ENCODE data around the gene DIS3L2.

DIS3L2 gene

DNA sequence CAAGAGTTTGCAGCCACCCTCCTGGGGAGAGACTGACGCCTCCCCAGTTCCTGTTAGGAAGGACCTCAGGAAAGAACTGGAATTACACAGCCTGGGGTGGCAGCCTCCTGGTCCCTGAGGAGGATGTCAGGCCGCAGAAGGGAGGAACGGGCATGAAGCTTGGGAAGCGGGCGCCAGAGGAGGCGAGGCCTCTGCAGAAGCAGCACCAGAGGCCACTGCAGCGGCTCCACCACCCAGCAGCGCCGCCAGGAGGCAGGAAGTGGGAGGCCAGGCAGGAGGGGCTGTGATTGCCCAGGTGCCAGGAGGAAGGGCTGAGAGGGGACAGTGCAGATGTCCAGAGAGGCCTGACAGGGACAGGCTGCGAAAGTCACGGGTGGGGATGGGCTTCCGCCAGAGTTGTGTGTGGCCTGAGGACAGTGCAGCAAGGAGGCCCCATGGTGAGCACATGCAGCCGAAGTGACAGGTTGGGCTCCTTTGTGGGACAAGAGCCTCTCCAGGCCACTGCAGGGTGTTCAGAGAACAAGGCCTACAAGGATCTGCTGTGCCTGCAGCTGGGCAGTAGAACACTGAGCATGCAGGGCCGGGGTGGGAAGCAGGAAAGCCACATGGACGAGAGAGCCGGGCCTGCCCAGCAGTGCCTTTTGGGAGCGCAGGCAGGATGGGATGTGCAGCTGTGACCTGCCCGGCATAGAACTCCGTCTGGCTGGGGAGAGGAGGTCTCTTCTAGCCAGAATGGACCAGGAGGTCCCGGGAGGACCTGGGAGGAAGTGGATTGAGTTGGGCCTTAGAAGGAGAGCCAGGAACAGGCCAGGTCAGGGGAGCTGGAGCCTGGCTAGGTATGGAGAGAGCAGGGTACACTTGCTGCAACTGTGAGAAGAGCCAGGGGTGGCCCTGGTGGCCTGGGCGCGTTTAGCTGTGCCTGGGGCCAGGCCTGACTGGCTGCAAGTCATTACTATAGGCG, 377.9 kb downstream of the DIS3L2 start:
- peak; percentile 11 for DNase-seq

DNA sequence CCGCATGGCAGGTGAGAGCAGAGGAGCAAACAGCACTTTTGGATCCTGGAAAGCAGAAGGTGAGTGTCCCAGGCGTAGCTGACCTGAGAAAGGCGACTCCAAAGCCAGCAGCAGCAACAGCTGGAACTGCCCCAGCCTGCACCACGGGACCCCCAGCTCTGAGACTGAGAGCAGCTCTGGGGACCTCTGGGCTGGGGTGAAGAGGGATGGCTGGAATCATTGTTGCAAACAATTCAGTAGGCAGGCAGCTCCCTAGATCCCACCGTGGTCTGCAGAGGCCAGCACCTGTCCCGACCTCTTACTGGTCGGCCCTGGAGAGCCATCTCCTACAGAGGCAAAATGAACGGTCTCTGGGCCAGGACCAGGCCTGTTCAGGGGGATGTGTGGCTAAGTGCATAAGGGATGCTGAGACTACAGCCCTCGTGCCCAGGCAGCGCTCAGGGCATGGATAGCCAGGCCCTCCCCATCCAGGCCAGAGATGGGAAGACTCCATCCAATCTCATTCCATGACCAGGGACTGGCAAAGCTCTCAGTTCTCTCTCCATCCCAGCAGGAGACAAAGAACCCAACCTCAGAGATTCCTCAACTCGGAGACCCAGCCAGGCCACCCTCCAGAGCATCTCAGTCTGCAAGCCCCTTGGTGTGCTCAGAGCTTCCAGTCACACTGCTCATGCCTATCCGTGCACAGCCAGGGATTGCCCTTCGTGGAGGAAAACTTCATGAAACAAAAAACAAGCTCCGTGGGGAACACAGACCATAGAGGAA, 378.8 kb downstream of the DIS3L2 start:
- DNase-seq, result peak; percentile 1

DNA sequence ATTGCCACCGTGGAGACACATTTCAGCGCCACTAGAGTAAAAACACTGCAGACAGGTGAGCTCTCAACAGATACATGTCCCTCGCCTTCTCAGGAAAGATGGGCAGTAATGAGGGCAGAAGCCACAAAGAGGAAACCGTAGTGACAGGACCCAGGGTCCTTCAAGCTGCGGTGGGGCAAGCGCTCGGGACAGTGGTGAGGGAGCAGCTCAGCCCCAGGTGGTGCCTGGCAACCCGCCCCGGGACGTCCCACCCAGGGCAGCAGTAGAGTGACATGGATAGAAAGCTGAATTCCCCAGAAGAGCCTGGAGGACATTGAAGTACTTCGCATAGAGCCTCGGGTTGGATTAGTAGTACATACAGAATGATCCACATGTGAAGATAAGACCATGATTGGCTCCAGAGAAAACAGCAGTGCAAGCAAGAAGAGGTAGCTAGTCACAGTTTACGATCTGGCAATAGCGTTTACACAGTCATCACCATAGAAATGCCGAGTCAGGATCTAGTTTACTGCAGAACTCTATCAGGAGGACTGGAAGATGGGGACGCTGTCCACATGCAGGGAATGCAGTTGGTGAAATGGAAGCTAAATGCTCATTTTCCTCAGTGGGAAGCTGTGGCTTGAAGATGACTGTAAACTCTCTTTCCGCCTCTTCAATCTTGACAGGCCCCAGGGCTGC, 379.7 kb downstream of the DIS3L2 start:
- no peak for DNase-seq

DNA sequence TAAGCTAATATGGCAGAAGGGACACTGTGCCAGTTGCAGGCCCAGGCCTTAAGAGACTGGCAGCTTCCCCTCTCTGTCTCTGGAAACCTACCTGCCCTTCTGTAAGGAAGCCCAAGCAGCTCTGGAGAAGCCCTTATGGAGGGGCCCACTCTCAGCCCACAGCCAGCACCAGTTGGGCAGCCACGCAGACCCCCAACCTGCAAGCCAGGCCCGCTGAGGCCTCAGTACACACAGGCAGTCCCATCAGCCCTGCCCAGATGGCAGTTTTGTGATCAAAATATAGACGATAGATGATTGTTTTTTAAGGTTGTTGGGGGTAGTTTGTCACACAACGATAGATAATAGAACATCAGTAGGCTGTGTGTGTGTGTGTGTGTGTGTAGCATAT, 380.2 kb downstream of the DIS3L2 start:
- DNase-seq, result no peak

DNA sequence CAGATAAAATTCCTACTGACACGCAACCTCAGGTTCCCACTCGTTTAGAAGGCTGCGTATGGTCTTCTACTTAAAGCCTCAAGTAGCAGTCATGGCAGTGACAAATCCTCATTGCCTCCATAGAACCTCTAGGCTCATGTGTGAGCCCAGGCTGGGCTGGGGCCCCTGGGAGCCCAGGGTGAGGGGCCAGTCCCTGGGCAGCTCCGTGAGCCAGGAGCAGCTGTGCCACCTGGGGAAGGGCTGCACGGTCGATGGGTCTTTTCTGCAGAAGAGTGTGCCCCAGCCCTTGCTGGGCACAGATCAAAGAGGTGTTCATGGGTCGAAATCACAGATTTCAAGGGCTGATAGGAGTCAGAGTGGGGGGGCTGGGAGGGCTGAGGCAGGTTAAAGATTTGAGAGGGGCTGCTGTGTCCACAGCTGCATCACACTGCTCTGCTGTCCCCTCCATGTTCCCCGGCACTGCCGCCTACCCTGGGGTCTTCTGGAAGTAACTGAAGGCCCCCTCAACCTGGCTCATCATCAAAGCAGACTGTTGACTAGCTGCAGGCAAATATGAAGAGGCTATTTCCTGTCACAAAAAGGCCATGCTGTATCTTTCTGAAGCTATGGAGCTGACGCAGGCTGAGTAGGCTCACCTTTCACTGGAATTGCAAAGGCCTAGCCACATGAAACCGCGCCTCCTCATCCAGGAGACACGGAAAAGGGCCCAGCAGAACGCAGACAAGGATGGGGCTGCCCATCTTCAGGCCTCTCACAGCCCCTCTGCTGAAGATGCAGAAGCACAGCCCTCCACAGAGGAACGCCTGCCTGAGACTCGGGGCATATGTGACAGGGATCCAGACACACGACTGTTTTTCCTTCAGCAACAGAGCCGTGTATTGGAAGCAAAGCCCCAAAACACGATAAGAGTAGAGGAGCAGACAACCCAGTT, 381.4 kb downstream of the DIS3L2 start:
- no peak for DNase-seq

DNA sequence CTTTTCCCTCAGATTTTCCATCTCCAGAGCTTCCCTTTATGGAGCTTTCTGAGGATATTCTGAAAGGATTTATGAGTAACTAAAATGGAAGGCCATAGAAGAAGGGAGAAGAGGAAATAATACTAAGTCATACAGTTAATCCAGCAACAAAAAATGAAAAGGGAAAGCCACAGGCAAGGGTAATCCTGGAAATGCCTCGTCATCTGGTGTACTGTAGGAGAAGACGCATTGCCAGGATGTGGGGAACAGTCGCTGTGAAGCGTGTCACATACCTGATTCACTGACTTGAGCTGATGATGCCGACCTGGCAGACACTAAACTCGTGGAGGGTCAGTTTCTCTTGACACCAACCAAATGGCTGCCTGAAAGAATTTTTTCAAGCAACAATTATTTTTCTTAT, 382.3 kb downstream of the DIS3L2 start:
- DNase-seq, result no peak

DNA sequence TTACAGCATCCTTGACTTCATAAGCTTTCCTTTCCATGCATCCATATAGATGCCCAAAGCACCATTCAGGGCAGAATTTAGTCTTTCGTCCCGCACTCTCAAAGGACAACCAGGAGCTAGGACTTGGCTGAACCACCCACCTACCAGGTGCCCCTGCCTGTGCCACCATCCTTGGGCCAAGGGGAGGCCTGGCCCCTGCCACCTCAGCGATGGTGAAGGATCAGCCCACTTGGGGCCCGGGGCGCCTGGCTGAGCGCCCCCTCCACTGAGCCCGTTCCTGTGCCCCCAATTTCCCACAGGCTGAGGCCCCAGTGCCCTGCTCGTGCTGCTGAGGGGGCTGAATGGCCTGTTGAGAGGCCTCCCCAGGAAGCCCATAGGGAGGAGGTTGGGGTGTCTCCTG, 383.7 kb downstream of the DIS3L2 start:
- no peak for DNase-seq

DNA sequence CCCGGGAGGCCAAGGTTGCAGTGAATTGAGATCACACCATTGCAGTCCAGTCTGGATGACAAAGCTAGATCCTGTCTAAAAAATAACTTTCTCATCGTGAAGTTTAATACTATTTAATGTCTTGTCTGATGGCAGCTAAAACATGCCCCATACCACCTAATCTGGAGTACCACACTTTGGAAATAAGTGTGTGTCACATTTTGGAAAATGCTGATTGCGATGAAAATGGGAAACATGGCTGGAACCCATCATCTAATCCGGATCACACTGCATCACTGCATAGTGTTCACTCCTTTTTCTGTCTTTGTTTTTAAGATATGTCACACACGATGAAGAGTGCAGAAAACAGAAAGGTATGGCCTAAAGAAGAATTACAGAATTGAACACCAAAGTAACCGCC, 385.9 kb downstream of the DIS3L2 start:
- no peak for DNase-seq

DNA sequence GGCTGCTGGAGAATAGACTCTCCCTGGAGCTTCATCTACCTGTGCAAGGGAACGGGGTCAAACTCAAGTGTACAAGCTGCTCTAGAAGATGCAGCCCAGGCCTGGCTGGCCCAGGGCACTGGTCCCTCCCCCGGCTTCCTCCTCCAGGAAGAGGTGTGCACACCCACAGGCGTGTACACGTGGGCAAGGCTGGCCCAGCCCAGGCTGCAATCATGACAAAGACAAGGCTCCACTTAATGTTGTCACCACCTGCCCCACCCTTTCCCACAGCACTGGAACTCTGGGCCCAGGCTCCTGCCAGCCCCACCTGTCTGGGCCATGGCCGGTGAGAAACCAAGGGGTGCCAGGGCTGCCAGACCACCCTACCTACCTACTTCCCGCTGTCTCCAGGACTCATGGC, 387.4 kb downstream of the DIS3L2 start:
- no peak for DNase-seq

DNA sequence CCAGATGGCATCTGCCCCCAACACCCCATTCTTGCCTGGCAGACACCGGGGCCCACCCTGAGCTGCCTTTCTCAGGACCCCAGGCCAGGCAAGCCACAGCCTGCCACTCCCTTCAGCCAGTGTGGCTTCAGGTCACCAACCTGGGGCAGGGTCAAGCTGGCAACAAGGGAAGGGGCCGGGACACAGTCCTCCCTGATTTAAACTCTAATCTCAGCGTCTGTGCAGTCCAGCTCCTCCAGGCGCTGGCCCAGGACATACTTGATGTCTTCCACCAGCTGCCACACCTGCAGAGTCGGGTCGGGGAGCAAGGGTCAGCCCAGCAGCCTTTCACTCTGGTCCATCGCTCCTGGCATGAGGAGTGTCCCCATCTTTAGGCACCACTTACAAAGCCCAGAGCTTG, 388.0 kb downstream of the DIS3L2 start:
- no peak for DNase-seq

DNA sequence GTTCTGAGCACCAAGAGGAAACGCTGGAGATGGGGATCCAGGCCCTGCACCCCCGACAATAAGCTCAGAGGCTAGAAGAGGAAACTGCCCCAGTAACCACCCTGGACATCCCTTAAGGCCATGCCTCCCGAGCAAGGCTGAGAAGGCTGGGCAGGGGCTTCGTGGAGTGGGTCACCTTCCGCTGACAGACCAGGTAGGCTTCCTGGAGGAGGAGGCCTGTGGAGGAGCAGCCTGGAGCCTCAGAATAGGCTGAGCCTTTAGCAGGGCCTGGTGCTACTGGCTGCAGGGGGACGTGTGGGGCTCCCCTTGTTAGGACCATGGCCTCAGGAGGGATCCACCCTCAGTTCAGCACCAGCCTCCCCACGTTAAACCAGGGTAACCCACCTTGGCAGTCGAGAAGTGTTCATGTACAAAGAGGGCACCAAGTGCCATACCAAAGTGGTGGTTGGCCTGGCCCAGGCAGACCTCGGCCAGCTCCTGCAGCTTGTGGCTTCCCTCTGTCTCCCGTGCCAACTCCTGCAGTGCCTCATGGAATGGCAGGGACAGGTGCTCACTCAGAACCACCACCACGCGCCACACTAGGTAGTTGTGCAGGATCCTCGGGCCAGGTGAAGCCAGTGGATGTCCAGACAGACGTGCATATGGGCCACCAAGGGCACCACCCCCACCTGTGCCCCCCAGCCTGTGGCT, 388.6 kb downstream of the DIS3L2 start:
- peak; percentile 1 for DNase-seq

DNA sequence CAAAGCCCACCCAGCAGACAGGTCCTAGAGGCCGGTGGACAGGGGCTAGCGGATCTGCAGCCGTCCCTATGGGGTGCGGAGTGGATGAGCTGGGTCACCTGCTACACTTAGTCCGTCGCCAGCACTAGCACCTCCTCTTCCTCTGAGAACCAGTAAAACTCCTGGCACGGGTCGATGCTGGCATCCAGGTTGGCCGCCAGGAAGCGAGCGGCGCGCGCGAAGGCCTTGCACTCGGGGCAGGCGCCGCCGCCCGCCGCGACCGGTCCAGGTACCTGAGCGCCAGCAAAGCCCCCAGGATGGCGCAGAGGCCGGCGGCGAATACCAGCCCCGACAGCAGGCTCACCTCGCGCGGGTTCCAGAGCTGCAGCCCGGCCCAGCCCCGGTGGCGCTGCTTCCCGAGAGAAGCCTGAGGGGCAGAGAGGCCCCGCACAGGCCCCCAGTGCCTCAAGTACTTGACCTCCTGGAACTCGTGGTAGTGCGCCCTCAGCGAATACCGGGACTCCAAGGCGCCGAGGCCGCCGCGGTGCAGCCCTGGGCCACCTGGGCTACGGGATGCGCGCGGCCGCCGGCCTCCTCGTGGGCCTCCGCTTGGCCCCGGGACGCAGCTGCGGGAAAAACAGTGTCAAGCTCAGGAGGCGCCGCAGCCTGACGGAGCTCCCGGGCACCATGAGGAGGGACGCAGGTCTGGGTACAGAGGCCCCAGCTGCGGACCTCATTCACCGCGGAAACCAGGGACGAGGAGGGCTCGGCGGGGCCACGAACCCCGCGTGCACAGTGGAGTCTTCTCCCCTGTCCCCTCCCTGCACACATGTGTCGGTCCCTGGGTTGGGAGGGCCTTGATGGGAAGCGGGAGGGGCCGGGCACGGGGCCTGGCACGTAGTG, 389.5 kb downstream of the DIS3L2 start:
- DNase-seq, result no peak

DNA sequence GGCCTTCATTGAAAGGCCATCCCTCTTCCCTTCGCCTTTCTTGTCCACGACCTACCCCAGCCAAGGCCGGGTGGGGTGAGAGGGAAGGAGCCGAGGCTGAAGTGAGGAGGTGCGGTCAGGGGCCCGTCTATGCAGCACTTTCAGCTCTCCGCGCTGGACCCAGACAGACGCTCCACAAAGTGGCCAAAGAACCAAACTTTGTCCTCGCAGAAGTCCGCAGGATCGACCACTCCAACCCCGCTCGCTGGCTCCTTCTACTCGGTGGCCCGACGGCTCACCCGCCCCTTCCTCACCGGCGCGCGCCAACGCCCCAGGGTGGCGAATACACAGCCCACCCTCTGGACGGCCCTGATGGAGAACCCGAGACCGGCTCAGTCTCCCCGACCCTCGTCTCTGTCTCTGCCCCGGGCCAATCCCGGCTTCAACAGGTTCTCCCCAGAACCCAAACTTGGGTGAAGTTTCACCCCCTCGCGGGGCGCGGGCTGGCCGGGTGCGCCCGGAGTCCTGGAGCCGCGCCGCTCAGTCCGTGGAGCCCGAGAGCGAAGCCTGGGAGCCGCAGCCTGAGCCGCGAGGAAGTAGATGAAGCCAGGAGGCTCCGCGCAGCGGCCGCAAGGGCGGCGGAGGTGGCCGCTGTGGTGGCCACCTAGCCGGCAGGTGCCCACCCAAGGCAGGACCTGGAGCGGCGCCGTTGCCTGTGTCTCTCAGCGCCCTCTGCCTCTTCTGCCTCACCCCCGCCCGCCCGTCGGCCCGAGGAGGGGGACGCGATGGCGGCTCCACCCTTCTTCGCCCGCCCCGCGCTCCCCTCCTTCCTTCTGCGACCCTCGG, 390.4 kb downstream of the DIS3L2 start:
- DNase-seq, result no peak

DNA sequence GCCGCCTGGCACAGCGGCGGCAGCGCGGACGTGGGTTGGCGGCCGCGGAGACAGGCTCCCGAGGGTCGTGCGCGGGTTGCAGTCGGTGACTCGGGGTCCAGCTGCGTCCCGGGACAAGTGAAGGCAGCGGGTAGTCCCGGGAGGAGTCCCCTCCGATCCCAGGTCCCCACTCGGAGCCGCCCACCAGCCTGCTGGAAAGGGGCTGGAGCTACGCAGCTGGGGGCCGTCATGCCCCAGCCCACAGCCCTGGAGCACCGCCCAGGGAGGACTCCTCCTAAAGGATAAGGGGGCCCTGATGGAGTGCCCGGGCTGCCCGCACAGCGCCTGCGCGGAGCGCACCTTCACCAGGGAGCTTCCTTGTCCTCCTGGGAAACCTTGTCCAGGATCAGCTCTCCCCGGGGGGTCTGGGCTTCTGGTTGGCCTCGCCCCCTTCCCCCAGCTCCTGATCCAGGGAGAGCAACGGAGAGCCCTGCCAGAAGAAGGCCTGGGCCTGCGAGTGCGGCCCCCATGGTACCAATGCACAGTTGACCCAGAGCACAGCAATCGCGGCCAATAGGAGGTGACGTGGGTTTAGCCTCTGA, 391.1 kb downstream of the DIS3L2 start:
- DNase-seq, result no peak

DNA sequence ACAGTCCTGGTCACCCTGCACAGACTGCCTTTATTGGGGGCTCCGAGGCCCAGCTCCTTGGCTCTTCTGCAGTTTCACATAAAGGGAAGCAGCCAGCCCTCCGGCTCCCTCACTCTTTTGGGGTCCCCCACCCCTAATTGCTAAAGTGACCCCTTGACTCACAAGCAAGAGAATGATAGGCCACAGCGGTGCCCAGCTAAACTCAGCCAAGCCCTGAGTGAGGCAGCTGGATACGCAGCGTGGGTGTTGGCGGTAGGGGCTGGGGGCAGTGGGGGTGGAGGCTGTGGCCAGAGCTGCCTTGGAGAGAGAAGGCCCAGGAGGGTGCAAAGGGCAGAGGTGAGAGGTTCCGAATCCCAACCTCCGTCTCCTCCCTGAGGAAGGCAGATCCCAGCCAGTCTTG, 391.6 kb downstream of the DIS3L2 start:
- no peak for DNase-seq

DNA sequence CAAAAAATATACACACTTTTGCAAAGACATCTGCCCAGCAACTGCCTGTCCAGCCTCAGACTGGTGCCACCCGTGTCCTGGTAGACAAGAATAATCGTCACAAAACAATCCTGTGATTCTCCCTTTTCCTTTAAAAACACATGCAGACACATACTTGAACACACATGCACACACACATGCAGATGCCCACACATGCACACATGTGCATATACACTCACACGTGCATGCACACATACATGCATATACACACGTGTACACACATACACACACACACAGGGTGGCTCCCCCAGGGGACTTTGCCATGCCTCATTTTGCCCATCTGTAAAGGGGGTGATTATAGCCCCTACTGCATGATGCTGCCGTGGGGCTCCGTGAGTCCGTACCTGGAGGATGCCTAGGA, 392.1 kb downstream of the DIS3L2 start:
- no peak for DNase-seq

DNA sequence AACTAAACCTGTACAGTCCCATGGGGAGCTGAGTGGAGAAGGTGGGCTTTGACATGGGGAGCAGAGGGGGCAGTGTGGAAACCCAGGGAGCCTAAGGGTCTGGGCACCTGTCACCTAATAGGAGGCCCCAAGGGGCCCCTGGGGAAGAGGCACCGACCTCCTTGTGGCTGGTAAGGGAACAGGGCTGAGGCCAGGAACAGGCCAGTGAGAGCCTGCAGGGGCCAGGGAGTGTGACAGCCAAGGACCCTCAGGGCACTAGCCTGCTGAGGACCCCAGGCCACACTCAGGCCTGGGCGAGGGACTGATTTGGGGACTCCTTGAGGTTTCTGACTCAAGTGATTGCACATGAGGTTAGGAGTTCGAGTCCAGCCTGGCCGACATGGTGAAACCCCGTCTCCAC, 392.6 kb downstream of the DIS3L2 start:
- no peak for DNase-seq

DNA sequence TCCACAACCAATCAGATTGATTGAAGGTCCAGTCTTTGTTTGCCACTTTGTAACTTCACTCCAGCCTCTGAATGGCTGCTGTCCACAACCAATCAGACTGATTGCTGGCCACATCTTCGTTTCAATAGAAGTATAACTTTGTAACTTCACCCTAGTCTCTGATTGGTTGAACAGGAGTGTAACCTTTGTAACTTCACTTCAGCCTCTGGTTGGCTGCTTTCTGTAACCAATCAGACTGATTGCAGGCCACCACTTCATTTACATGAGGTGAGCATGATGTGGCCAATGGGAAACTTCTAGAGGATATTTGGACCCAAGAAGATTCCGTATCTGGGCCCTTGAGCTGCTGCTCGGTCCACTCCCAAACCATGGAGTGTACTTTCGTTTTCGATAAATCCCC, 400.1 kb downstream of the DIS3L2 start:
- DNase-seq, result no peak

DNA sequence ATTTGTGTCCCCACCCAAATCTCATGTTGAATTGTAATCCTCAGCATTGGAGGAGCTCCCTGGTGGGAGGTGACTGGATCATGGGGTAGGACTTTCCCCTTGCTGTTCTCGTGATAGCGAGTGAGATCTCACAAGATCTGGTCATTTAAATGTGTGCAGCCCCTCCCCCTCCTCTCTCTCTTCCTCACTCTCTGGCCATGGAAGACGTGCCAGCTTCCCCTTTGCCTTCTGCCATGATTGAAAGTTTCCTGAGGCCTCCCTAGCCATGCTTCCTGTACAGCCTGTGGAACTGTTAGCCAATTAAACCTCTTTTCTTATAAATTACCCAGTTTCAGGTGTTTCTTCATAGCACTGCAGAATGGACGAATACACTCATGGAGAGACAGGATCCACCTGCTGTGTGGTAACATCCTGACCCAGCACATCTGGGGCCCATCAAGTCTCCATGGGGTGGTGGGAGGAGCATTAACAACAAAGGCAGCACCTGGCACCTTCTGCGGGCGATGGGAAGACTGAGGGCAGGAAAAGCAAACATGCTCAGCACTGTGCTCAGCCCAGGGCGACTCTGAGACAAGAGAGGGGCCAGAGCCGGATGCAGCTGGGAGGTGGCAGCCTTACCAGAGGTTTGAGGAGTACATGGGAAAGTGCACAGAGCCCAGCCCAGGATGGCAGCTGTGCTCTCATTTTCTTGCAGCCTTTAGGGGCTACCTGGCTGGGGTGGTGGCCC, 400.8 kb downstream of the DIS3L2 start:
- no peak for DNase-seq
